Kidney (tissue), 14 donors: ENCODE results near the gene EEPD1. TPM values are rescaled to one million over a fixed set of nuclear protein-coding genes. Genes with fewer than 3 reads are reported as not detected.

ENCODE experiments used
- DNase-seq, 5 donors: peaks; one replicate each; pipeline ENCODE4 v3.0.0-alpha.2; 2013 to 2020
- FAIRE-seq: peaks from 2 replicates; lab custom pipeline; 2012; peaks lifted over from hg19 to GRCh38; lab: Jason Lieb, UNC
- H3K27ac ChIP-seq, 2 donors: one replicate each; pipeline ENCODE4 v1.7.0; 2013; ENCODE audit warnings: low read depth in 2 of 2, low read length in 2 of 2, inconsistent platforms in 1 of 2
- H3K27me3 ChIP-seq: one replicate; pipeline ENCODE4 v1.7.1; 2013; ENCODE audit warnings: low read length, inconsistent platforms; ENCODE audit not compliant: control insufficient read depth, insufficient read depth
- H3K36me3 ChIP-seq, 3 donors: one replicate each; pipeline versions ENCODE4 v1.7.0 to v1.7.1; 2013; ENCODE audit warnings: low read length in 3 of 3, control low read depth in 1 of 3, inconsistent platforms in 1 of 3; ENCODE audit not compliant: insufficient read depth in 3 of 3, control insufficient read depth in 2 of 3
- H3K4me1 ChIP-seq, 3 donors: one replicate each; pipeline versions ENCODE4 v1.7.0 to v1.7.1; 2013; ENCODE audit warnings: low read length in 3 of 3, inconsistent platforms in 1 of 3, low read depth in 1 of 3; ENCODE audit not compliant: control insufficient read depth in 2 of 3, insufficient read depth in 2 of 3
- H3K4me3 ChIP-seq, 3 donors: one replicate each; pipeline versions ENCODE4 v1.7.0 to v1.8.1; 2013; ENCODE audit warnings: low read length in 3 of 3, control low read depth in 1 of 3, inconsistent platforms in 1 of 3
- H3K9ac ChIP-seq, 3 donors: one replicate each; pipeline versions ENCODE4 v1.7.0 to v1.7.1; 2013; ENCODE audit warnings: low read length in 3 of 3, control low read depth in 1 of 3, inconsistent platforms in 1 of 3
- H3K9me3 ChIP-seq, 3 donors: one replicate each; pipeline versions ENCODE4 v1.7.0 to v1.7.1; 2013; ENCODE audit warnings: low read length in 3 of 3, control low read depth in 1 of 3, inconsistent platforms in 1 of 3; ENCODE audit not compliant: control insufficient read depth in 2 of 3, insufficient read depth in 1 of 3
- intact Hi-C: fragments of 100-400 bp; cut with DNase I; formaldehyde crosslinking; loops from one replicate; pipeline ENCODE4 v1.11.1; 2022
- polyA plus RNA-seq: library from polyadenylated mRNA; stranded (reverse); fragments of 350-450 nt; fragmentation: Illumina TruSeq; extraction: RNeasy Lipid Tissue Mini Kit (QIAGEN cat#74804); gene quantifications from one replicate; pipeline ENCODE4 v1.2.3, GENCODE V29; 2014; ENCODE audit warnings: low read depth, low replicate concordance; ENCODE audit not compliant: insufficient read depth
- total RNA-seq: library from RNA; stranded (reverse); fragmentation: NEBNext Ultra II Directional; extraction: Animal tissue kit (Norgen Biotek cat#: 25700); gene quantifications from one replicate; pipeline ENCODE4 v1.2.1, GENCODE V29; 2021
- TF ChIP-seq, protein P1 (sequence below): IDR thresholded peaks from 3 replicates; pipeline ENCODE4 v1.5.1; 2012; ENCODE audit warnings: mild to moderate bottlenecking, moderate library complexity, borderline replicate concordance; ENCODE audit not compliant: insufficient read depth; ENCODE audit errors: extremely low read depth
- donor health status: control.
- donor health status: control.
- donor health status: control.
- donor health status: control.
- donor health status: control.
- donor health status: DM: yes; HTN: yes; CAD: no.
- donor health status: Normal renal cell carcinoma (clear cell type).

EEPD1 gene
- total and polyA plus RNA-seq, 2 donors from 2014 or later = 6.3 to 6.4 TPM

DNA sequence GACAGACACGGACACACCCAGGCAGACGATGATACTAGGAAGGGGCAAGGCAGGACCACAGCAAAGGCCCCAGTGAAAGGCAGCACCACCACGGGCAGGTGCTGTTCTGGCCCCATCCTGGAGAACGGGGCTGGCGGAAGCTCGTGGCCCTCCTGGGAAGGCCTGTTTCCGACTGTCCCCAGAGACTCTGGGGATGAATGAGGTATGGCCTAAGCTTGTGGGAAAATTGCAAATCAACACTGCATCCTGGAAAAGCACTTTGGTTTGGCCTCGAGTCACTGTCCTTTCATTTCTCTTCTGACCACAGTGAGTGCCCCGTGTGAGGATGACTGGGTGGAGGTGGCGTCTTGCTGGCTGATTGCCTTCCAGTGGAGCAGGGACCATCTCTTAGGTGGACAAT, 155.0 kb downstream of the EEPD1 start:
- intact Hi-C loops = no loop called here
- Histone ChIP-seq H3K27ac (no peak overlapping the region), H3K9me3 (no peaks in the 10 kb centered on the region), H3K36me3 (no peaks in the 10 kb centered on the region), H3K27me3 (no peaks in the 10 kb centered on the region), H3K4me3 (no peak overlapping the region), H3K9ac (no peak overlapping the region), H3K4me1 (peaks cover 0 to 8% (median 8%) of the 10 kb centered on the region in 3 donors)
- TF ChIP-seq, protein P1, sequence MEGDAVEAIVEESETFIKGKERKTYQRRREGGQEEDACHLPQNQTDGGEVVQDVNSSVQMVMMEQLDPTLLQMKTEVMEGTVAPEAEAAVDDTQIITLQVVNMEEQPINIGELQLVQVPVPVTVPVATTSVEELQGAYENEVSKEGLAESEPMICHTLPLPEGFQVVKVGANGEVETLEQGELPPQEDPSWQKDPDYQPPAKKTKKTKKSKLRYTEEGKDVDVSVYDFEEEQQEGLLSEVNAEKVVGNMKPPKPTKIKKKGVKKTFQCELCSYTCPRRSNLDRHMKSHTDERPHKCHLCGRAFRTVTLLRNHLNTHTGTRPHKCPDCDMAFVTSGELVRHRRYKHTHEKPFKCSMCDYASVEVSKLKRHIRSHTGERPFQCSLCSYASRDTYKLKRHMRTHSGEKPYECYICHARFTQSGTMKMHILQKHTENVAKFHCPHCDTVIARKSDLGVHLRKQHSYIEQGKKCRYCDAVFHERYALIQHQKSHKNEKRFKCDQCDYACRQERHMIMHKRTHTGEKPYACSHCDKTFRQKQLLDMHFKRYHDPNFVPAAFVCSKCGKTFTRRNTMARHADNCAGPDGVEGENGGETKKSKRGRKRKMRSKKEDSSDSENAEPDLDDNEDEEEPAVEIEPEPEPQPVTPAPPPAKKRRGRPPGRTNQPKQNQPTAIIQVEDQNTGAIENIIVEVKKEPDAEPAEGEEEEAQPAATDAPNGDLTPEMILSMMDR = no peak
- no peak for FAIRE-seq
- DNase-seq = no peak

GRCh38 chr7:36309301-36309700, 156.2 kb downstream of the EEPD1 start:
- H3K36me3 ChIP-seq = no peaks in the 10 kb centered on the region
- DNase-seq (no peak), FAIRE-seq (no peak)
- no peaks in the 10 kb centered on the region for H3K9me3 ChIP-seq
- no peaks in the 10 kb centered on the region for H3K4me1 ChIP-seq
- H3K27me3 ChIP-seq = no peaks in the 10 kb centered on the region
- TF ChIP-seq, protein P1 = no peak
- H3K4me3 ChIP-seq = no peak overlapping the region
- no peak overlapping the region for H3K9ac ChIP-seq
- H3K27ac ChIP-seq = no peak overlapping the region
- intact Hi-C loops = no loop called here

- H3K27me3 ChIP-seq = no peaks in the 10 kb centered on the region
- H3K36me3 ChIP-seq = no peaks in the 10 kb centered on the region
- intact Hi-C loops = no loop called here
- no peaks in the 10 kb centered on the region for H3K9me3 ChIP-seq
- FAIRE-seq (no peak), DNase-seq (no peak)
- no peak overlapping the region for H3K4me3 ChIP-seq
- H3K9ac ChIP-seq = no peak overlapping the region
- H3K27ac ChIP-seq = no peak overlapping the region
- TF ChIP-seq, protein P1 = no peak
- no peaks in the 10 kb centered on the region for H3K4me1 ChIP-seq
These were observed 156.7 kb downstream of the EEPD1 start for GRCh38 chr7:36309716-36310115.

GRCh38 chr7:36310897-36311296, 157.8 kb downstream of the EEPD1 start:
- DNase-seq = no peak
- no peaks in the 10 kb centered on the region for H3K36me3 ChIP-seq
- intact Hi-C loops = no loop called here

More at GRCh38 chr7:36310897-36311296, 157.8 kb downstream of the EEPD1 start:
- no peaks in the 10 kb centered on the region for H3K4me1 ChIP-seq
- H3K27me3 ChIP-seq = no peaks in the 10 kb centered on the region
- no peak for FAIRE-seq
- no peak overlapping the region for H3K9ac ChIP-seq
- TF ChIP-seq, protein P1 = no peak
- no peak overlapping the region for H3K27ac ChIP-seq
- no peaks in the 10 kb centered on the region for H3K9me3 ChIP-seq
- H3K4me3 ChIP-seq = no peak overlapping the region
